Measurements from ENCODE around the gene C1orf167. TPM values are rescaled to one million over a fixed set of nuclear protein-coding genes. Genes with fewer than 3 reads are reported as not detected.

The C1orf167 gene
- total RNA-seq, 1 experiment from 2014 or later = 0.39 TPM

- Histone ChIP-seq H3K18ac (ENCODE audit: insufficient read length, low read depth, low read length) (no peak overlapping the region), H4K8ac (replicated peaks; ENCODE audit: insufficient read length, low read depth, low read length) (no peak overlapping the region), H3K14ac (ENCODE audit: insufficient read depth, low read length) (no peak overlapping the region), H3K79me2 (ENCODE audit: insufficient read depth, low read length) (no peaks in the 10 kb centered on the region), H3K56ac (ENCODE audit: insufficient read length, low read depth, low read length) (no peak overlapping the region), H4K20me1 (ENCODE audit: control insufficient read depth, insufficient read depth, insufficient read length) (no peaks in the 10 kb centered on the region), H2BK12ac (ENCODE audit: insufficient read length, low read depth, low read length) (no peak overlapping the region), H4K5ac (ENCODE audit: insufficient read length, low read depth, low read length) (no peak overlapping the region), H3K27ac (ENCODE audit: insufficient read length, low read depth, low read length) (no peak overlapping the region), H3K9me3 (ENCODE audit: control insufficient read depth, low read depth, low read length) (no peaks in the 10 kb centered on the region), H3K9ac (ENCODE audit: extremely low read depth, insufficient read length, low read length) (no peak overlapping the region), H2AFZ (ENCODE audit: low read length) (no peak overlapping the region), H3K4ac (ENCODE audit: low read depth, low read length) (no peak overlapping the region), H3K23me2 (ENCODE audit: insufficient read length, low read depth, low read length, poor library complexity, severe bottlenecking) (no peaks in the 10 kb centered on the region), H4K91ac (ENCODE audit: insufficient read length, low read depth, low read length) (no peak overlapping the region), H3K23ac (ENCODE audit: insufficient read length, low read depth, low read length) (no peak overlapping the region), H3T11ph (ENCODE audit: low read length) (no peak overlapping the region), H3K4me2 (ENCODE audit: insufficient read depth, insufficient read length, low read length) (no peak overlapping the region), H2BK15ac (ENCODE audit: low read depth, low read length) (no peak overlapping the region), H2BK120ac (ENCODE audit: low read depth, low read length, poor library complexity, severe bottlenecking) (no peak overlapping the region), H2BK20ac (ENCODE audit: low read depth, low read length, poor library complexity, severe bottlenecking) (no peak overlapping the region), H3K4me1 (ENCODE audit: insufficient read depth, low read length) (no peaks in the 10 kb centered on the region), H3K79me1 (ENCODE audit: insufficient read depth, low read depth, low read length, poor library complexity, severe bottlenecking) (no peaks in the 10 kb centered on the region), H3K27me3 (ENCODE audit: insufficient read depth, low read length) (no peaks in the 10 kb centered on the region), H2AK5ac (ENCODE audit: insufficient read length, low read length) (no peak overlapping the region), H2BK5ac (ENCODE audit: insufficient read length, low read length) (no peak overlapping the region)
- H3K27me3 Mint-ChIP-seq (ENCODE audit: low read depth) = peaks cover 18% of the 10 kb centered on the region
- no peak for DNase-seq
- H3K27ac Mint-ChIP-seq = no peak overlapping the region
- no peaks in the 10 kb centered on the region for H3K36me3 Mint-ChIP-seq (ENCODE audit: insufficient read depth in 1 of 3, low read depth in 3 of 3)
- no peak overlapping the region for H3K4me3 Mint-ChIP-seq
- TF ChIP-seq CTCF (conservative IDR thresholded peaks at IDR 0.05) = no peak
- no peaks in the 10 kb centered on the region for H3K9me3 Mint-ChIP-seq
- H3K4me1 Mint-ChIP-seq = no peaks in the 10 kb centered on the region
Observed at GRCh38 chr1:11770011-11770410, 8.0 kb downstream of the C1orf167 start.
